ENCODE data around the gene RGS9. TPM values are rescaled to one million over a fixed set of nuclear protein-coding genes. Genes with fewer than 3 reads are reported as not detected.
A peak's percentile ranks its signal among the peaks of the same experiment; 100 is the strongest.

RGS9 gene
- total RNA-seq, 4 donors from 2014 or later, result 1.2 to 4.4 (median 2.8) TPM

GRCh38 chr17:65230040-65230439 lies 92.9 kb downstream of the RGS9 start:
- in situ Hi-C loops (cut with MboI; ENCODE audit: low sequenced_read_pairs in 4 of 4), result loop anchor here in 2 of 4 donors (5.0 to 10.0 kb wide), 2 partner anchors 935 to 937 kb away; no protein-coding TSS in a partner anchor
- no peak overlapping the region for H3K4me3 ChIP-seq
- no peak overlapping the region for H3K27ac ChIP-seq
- H3K9me3 ChIP-seq, result no peaks in the 10 kb centered on the region
- no peak for ATAC-seq
- H3K4me1 ChIP-seq, result no peaks in the 10 kb centered on the region
- H3K36me3 ChIP-seq, result no peaks in the 10 kb centered on the region
- intact Hi-C loops (cut with DNase I; ENCODE audit: low total_unique reads), result no loop called here
- TF ChIP-seq, protein P1, sequence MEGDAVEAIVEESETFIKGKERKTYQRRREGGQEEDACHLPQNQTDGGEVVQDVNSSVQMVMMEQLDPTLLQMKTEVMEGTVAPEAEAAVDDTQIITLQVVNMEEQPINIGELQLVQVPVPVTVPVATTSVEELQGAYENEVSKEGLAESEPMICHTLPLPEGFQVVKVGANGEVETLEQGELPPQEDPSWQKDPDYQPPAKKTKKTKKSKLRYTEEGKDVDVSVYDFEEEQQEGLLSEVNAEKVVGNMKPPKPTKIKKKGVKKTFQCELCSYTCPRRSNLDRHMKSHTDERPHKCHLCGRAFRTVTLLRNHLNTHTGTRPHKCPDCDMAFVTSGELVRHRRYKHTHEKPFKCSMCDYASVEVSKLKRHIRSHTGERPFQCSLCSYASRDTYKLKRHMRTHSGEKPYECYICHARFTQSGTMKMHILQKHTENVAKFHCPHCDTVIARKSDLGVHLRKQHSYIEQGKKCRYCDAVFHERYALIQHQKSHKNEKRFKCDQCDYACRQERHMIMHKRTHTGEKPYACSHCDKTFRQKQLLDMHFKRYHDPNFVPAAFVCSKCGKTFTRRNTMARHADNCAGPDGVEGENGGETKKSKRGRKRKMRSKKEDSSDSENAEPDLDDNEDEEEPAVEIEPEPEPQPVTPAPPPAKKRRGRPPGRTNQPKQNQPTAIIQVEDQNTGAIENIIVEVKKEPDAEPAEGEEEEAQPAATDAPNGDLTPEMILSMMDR (IDR thresholded peaks at IDR 0.05 in 4 of 5, conservative IDR thresholded peaks at IDR 0.05 in 1 of 5), result no peak
- no peak for TF ChIP-seq POLR2A (IDR thresholded peaks at IDR 0.05)
- peaks cover 0 to 5% (median 0%) of the 10 kb centered on the region in 3 donors for H3K27me3 ChIP-seq
- DNase-seq, result no peak

- no peaks in the 10 kb centered on the region for H3K36me3 ChIP-seq
- in situ Hi-C loops (cut with MboI; ENCODE audit: low sequenced_read_pairs in 4 of 4) (loop anchor here in 2 of 4 donors (5.0 to 10.0 kb wide), 2 partner anchors 934 to 936 kb away; no protein-coding TSS in a partner anchor), intact Hi-C loops (cut with DNase I; ENCODE audit: low total_unique reads) (loop anchor here (1.0 kb wide), 1 partner anchor 934 kb away; no protein-coding TSS in a partner anchor)
- no peak for ATAC-seq
- no peak for DNase-seq
- TF ChIP-seq, protein P1 (IDR thresholded peaks at IDR 0.05 in 4 of 5, conservative IDR thresholded peaks at IDR 0.05 in 1 of 5), result no peak
- no peak for TF ChIP-seq POLR2A (IDR thresholded peaks at IDR 0.05)
- no peaks in the 10 kb centered on the region for H3K4me1 ChIP-seq
- no peak overlapping the region for H3K4me3 ChIP-seq
- H3K27ac ChIP-seq, result no peak overlapping the region
- peaks cover 0 to 1% (median 0%) of the 10 kb centered on the region in 3 donors for H3K27me3 ChIP-seq
- no peaks in the 10 kb centered on the region for H3K9me3 ChIP-seq
Observed at GRCh38 chr17:65231086-65231485, 93.9 kb downstream of the RGS9 start.

- Histone ChIP-seq H3K36me3 (no peaks in the 10 kb centered on the region), H3K4me3 (no peak overlapping the region), H3K27me3 (no peaks in the 10 kb centered on the region), H3K27ac (no peak overlapping the region), H3K9me3 (no peaks in the 10 kb centered on the region), H3K4me1 (no peaks in the 10 kb centered on the region)
- peak in 1 of 2 donors; percentile 26 for DNase-seq
- intact Hi-C loops (cut with DNase I; ENCODE audit: low total_unique reads) (loop anchor here (1.0 kb wide), 1 partner anchor 934 kb away; no protein-coding TSS in a partner anchor), in situ Hi-C loops (cut with MboI; ENCODE audit: low sequenced_read_pairs in 4 of 4) (loop anchor here in 2 of 4 donors (5.0 to 10.0 kb wide), 2 partner anchors 933 to 936 kb away; no protein-coding TSS in a partner anchor)
- ATAC-seq, result peak; percentile 64 to 66
- TF ChIP-seq, protein P1 (IDR thresholded peaks at IDR 0.05 in 4 of 5, conservative IDR thresholded peaks at IDR 0.05 in 1 of 5), result peak; percentile 34 to 51 (median 47)
- TF ChIP-seq POLR2A (IDR thresholded peaks at IDR 0.05), result no peak
Observed at GRCh38 chr17:65231662-65232335, 94.6 kb downstream of the RGS9 start.

- Histone ChIP-seq H3K4me3 (no peak overlapping the region), H3K4me1 (no peaks in the 10 kb centered on the region), H3K36me3 (no peaks in the 10 kb centered on the region), H3K9me3 (no peaks in the 10 kb centered on the region), H3K27ac (no peak overlapping the region), H3K27me3 (no peaks in the 10 kb centered on the region)
- ATAC-seq (no peak), DNase-seq (no peak)
- TF ChIP-seq POLR2A (IDR thresholded peaks at IDR 0.05), result no peak
- TF ChIP-seq, protein P1 (IDR thresholded peaks at IDR 0.05 in 4 of 5, conservative IDR thresholded peaks at IDR 0.05 in 1 of 5), result no peak
- in situ Hi-C loops (cut with MboI; ENCODE audit: low sequenced_read_pairs in 4 of 4), result loop anchor here in 1 of 4 donors (10.0 kb wide), 1 partner anchor 930 kb away; no protein-coding TSS in a partner anchor
- intact Hi-C loops (cut with DNase I; ENCODE audit: low total_unique reads), result no loop called here
Observed at GRCh38 chr17:65235284-65235683, 98.1 kb downstream of the RGS9 start.

Measured in gastrocnemius medialis (tissue), 4 donors.